MM.1S (cell line): Measurements from ENCODE around the gene DUSP10.

Experiments
- DNase-seq: peaks from one replicate; pipeline ENCODE4 v3.0.0-alpha.2; 2015
- H2AFZ ChIP-seq: fragments of 300-600 bp; sonication (generic); 2 replicates; pipeline ENCODE4 v1.6.0; 2016; ENCODE audit warnings: antibody characterized with exemption, low read length
- H3F3A ChIP-seq: fragments of 300-600 bp; sonication (generic); 2 replicates; pipeline ENCODE4 v1.6.1; 2016; ENCODE audit warnings: mild to moderate bottlenecking, antibody characterized with exemption, low read length, moderate library complexity, mixed read lengths; ENCODE audit not compliant: insufficient read depth
- H3K27ac ChIP-seq: fragments of 300-600 bp; sonication (generic); 2 replicates; pipeline ENCODE4 v1.5.1; 2016; ENCODE audit warnings: mild to moderate bottlenecking, low read length
- H3K27me3 ChIP-seq: fragments of 300-600 bp; sonication (generic); replicated peaks from 2 replicates; pipeline ENCODE4 v1.6.0; 2016; ENCODE audit warnings: low read length; ENCODE audit not compliant: insufficient read depth
- H3K36me3 ChIP-seq: fragments of 300-600 bp; sonication (generic); replicated peaks from 2 replicates; pipeline ENCODE4 v1.6.1; 2016; ENCODE audit warnings: mild to moderate bottlenecking, low read length, mixed read lengths; ENCODE audit not compliant: insufficient read depth
- H3K4me1 ChIP-seq: fragments of 300-600 bp; sonication (generic); 2 replicates; pipeline ENCODE4 v1.6.1; 2016; ENCODE audit warnings: low read length, mixed read lengths
- H3K4me2 ChIP-seq: fragments of 300-600 bp; sonication (generic); 2 replicates; pipeline ENCODE4 v1.6.0; 2016; ENCODE audit warnings: low read depth, low read length
- H3K4me3 ChIP-seq: fragments of 300-600 bp; sonication (generic); 2 replicates; pipeline ENCODE4 v1.5.1; 2016; ENCODE audit warnings: low read length, mixed read lengths
- H3K79me2 ChIP-seq: fragments of 300-600 bp; sonication (generic); 2 replicates; pipeline ENCODE4 v1.6.1; 2016; ENCODE audit warnings: mixed run types, low read length, mixed read lengths
- H3K9ac ChIP-seq: fragments of 300-600 bp; sonication (generic); 2 replicates; pipeline ENCODE4 v1.6.1; 2016; ENCODE audit warnings: low read length, mixed read lengths
- H3K9me2 ChIP-seq: fragments of 300-600 bp; sonication (generic); replicated peaks from 2 replicates; pipeline ENCODE4 v1.6.1; 2016; ENCODE audit warnings: mild to moderate bottlenecking, low read length, mixed read lengths; ENCODE audit not compliant: insufficient read depth
- H3K9me3 ChIP-seq: fragments of 300-600 bp; sonication (generic); replicated peaks from 2 replicates; pipeline ENCODE4 v1.6.1; 2016; ENCODE audit warnings: mild to moderate bottlenecking, low read length, mixed read lengths; ENCODE audit not compliant: insufficient read depth
- H4K20me1 ChIP-seq: fragments of 300-600 bp; sonication (generic); 2 replicates; pipeline ENCODE4 v1.6.1; 2016; ENCODE audit warnings: mild to moderate bottlenecking, low read length, moderate library complexity, mixed read lengths; ENCODE audit not compliant: insufficient read depth
- CTCF ChIP-seq: fragments of 300-600 bp; sonication (generic); IDR thresholded peaks from 2 replicates; pipeline ENCODE4 v1.5.1; 2016; ENCODE audit warnings: antibody characterized with exemption, low read length, mixed read lengths
- EZH2 ChIP-seq: fragments of 300-600 bp; sonication (generic); optimal IDR thresholded peaks from 2 replicates; pipeline ENCODE3; 2017; ENCODE audit warnings: low read depth, mild to moderate bottlenecking, antibody characterized with exemption, low read length, mixed read lengths
- EZH2phosphoT487 ChIP-seq: fragments of 300-600 bp; sonication (generic); IDR thresholded peaks from 2 replicates; pipeline ENCODE4 v1.6.1; 2018; ENCODE audit warnings: antibody characterized with exemption, low read length

Gene DUSP10

GRCh38 chr1:221708987-221709386 lies 32.9 kb downstream of the DUSP10 start:
- DNase-seq: no peak
- no peaks in the 10 kb centered on the region for H3K79me2 ChIP-seq
- H3K9ac ChIP-seq: no peak overlapping the region
- no peak overlapping the region for H3K4me3 ChIP-seq
- H3K27ac ChIP-seq: no peak overlapping the region
- no peaks in the 10 kb centered on the region for H3K27me3 ChIP-seq
- no peaks in the 10 kb centered on the region for H3K36me3 ChIP-seq
- H3K4me2 ChIP-seq: no peak overlapping the region
- no peaks in the 10 kb centered on the region for H4K20me1 ChIP-seq
- TF ChIP-seq EZH2phosphoT487: no peak
- no peak for TF ChIP-seq CTCF
- no peak for TF ChIP-seq EZH2
- no peaks in the 10 kb centered on the region for H3K9me3 ChIP-seq
- H3K4me1 ChIP-seq: no peaks in the 10 kb centered on the region
- no peak overlapping the region for H2AFZ ChIP-seq
- no peaks in the 10 kb centered on the region for H3F3A ChIP-seq
- no peaks in the 10 kb centered on the region for H3K9me2 ChIP-seq

GRCh38 chr1:221708076-221708571 lies 33.8 kb downstream of the DUSP10 start:
- H3K27me3 ChIP-seq: no peaks in the 10 kb centered on the region
- no peaks in the 10 kb centered on the region for H3K9me3 ChIP-seq
- no peaks in the 10 kb centered on the region for H3K4me1 ChIP-seq
- TF ChIP-seq CTCF: no peak
- no peak for TF ChIP-seq EZH2
- TF ChIP-seq EZH2phosphoT487: no peak
- DNase-seq: no peak
- no peaks in the 10 kb centered on the region for H3F3A ChIP-seq
- no peak overlapping the region for H3K4me3 ChIP-seq
- no peak overlapping the region for H2AFZ ChIP-seq
- H3K36me3 ChIP-seq: no peaks in the 10 kb centered on the region
- no peak overlapping the region for H3K27ac ChIP-seq
- no peak overlapping the region for H3K4me2 ChIP-seq
- H3K79me2 ChIP-seq: no peaks in the 10 kb centered on the region
- no peak overlapping the region for H3K9ac ChIP-seq
- no peaks in the 10 kb centered on the region for H3K9me2 ChIP-seq
- no peaks in the 10 kb centered on the region for H4K20me1 ChIP-seq

GRCh38 chr1:221706876-221707582 lies 34.9 kb downstream of the DUSP10 start:
- no peak overlapping the region for H2AFZ ChIP-seq
- no peak overlapping the region for H3K9ac ChIP-seq
- no peak overlapping the region for H3K27ac ChIP-seq
- no peak overlapping the region for H3K4me3 ChIP-seq
- H3F3A ChIP-seq: no peaks in the 10 kb centered on the region
- no peaks in the 10 kb centered on the region for H3K4me1 ChIP-seq
- TF ChIP-seq EZH2: no peak
- no peak for TF ChIP-seq CTCF
- no peak for TF ChIP-seq EZH2phosphoT487
- no peaks in the 10 kb centered on the region for H3K9me3 ChIP-seq
- DNase-seq: no peak
- no peaks in the 10 kb centered on the region for H3K27me3 ChIP-seq
- H3K79me2 ChIP-seq: no peaks in the 10 kb centered on the region
- H4K20me1 ChIP-seq: no peaks in the 10 kb centered on the region
- H3K36me3 ChIP-seq: no peaks in the 10 kb centered on the region
- H3K9me2 ChIP-seq: no peaks in the 10 kb centered on the region
- no peak overlapping the region for H3K4me2 ChIP-seq
